HepG2 (cell line): ENCODE measurements around the gene SLC25A14. TPM values are rescaled to one million over a fixed set of nuclear protein-coding genes. Genes with fewer than 3 reads are reported as not detected.
A peak's percentile ranks its signal among the peaks of the same experiment; 100 is the strongest.

ENCODE experiments used
- ATAC-seq: fragments of 200-7000 bp; cut with Tn5 transposase; 3 replicates; pipeline ENCODE4 v1.9.1; 2020; ENCODE audit warnings: mild to moderate bottlenecking, moderate library complexity
- BruUV-seq: library from RNA; stranded (reverse); fragments of 400-500 nt; replicated peaks from 2 replicates; lab custom pipeline; 2021; lab: Mats Ljungman, UMichigan
- CTCF ChIA-PET: fragments of 300-600 bp; formaldehyde crosslinking; extraction: SDS; loops from one replicate; lab custom pipeline; 2021; ENCODE audit warnings: low total read pairs, inconsistent platforms, low intra/inter-chr PET ratio; lab: Yijun Ruan, JAX
- POLR2A ChIA-PET: fragments of 350-600 bp; sonication (Branson Sonifier 250); formaldehyde crosslinking; loops from one replicate; lab custom pipeline; 2020; ENCODE audit warnings: antibody characterized with exemption, inconsistent platforms; lab: Yijun Ruan, JAX
- DNase-seq: peaks from one replicate; pipeline ENCODE4 v3.0.0-alpha.2; 2015; ENCODE audit warnings: low spot score
- FAIRE-seq: peaks from 3 replicates; lab custom pipeline; 2011; peaks lifted over from hg19 to GRCh38; lab: Jason Lieb, UNC
- H2AFZ ChIP-seq: one replicate; pipeline ENCODE4 v1.6.1; 2011; ENCODE audit warnings: low read length, inconsistent platforms
- H3K27ac ChIP-seq: fragments of 300-600 bp; 3 replicates; pipeline ENCODE4 v1.8.0; 2011; ENCODE audit warnings: mixed run types, mild to moderate bottlenecking, mixed read lengths, low read length, inconsistent platforms; ENCODE audit not compliant: insufficient read depth; ENCODE audit errors: extremely low read length
- H3K27me3 ChIP-seq, 2 experiments: fragments of 200-600 bp in 1 of 2; 2 replicates in 1 of 2; 3 replicates in 1 of 2; pipeline versions ENCODE4 v1.6.0 to v1.8.0; 2011; ENCODE audit warnings: low read length in 2 of 2, mild to moderate bottlenecking in 2 of 2, moderate library complexity in 2 of 2, inconsistent platforms in 1 of 2; ENCODE audit not compliant: insufficient read depth in 2 of 2, control insufficient read depth in 1 of 2
- H3K36me3 ChIP-seq, 2 experiments: fragments of 200-600 bp in 1 of 2; replicated peaks in 1 of 2; 2 replicates in 1 of 2; 3 replicates in 1 of 2; pipeline versions ENCODE4 v1.5.1 to v1.8.0; 2011; ENCODE audit warnings: low read length in 2 of 2, inconsistent platforms in 1 of 2; ENCODE audit not compliant: insufficient read depth in 2 of 2, control insufficient read depth in 1 of 2
- H3K4me1 ChIP-seq: 2 replicates; pipeline ENCODE4 v1.5.1; 2012; ENCODE audit warnings: low read length, inconsistent platforms; ENCODE audit not compliant: insufficient read depth
- H3K4me2 ChIP-seq: 2 replicates; pipeline ENCODE4 v1.6.0; 2011; ENCODE audit warnings: low read depth, low read length, inconsistent platforms
- H3K4me3 ChIP-seq, 3 experiments: fragments of 200-600 bp in 1 of 3; sonication (generic), shearing (Covaris generic) in 1 of 3; replicated peaks in 1 of 3; 2 replicates each; pipeline ENCODE4 v1.5.1; 2011 to 2016; ENCODE audit warnings: low read length in 3 of 3, inconsistent platforms in 2 of 3, low read depth in 2 of 3, mild to moderate bottlenecking in 2 of 3, control low read depth in 1 of 3, mixed read lengths in 1 of 3; ENCODE audit not compliant: insufficient read depth in 1 of 3
- H3K79me2 ChIP-seq: one replicate; pipeline ENCODE4 v1.6.1; 2011; ENCODE audit warnings: low read length, inconsistent platforms; ENCODE audit not compliant: insufficient read depth
- H3K9ac ChIP-seq: 2 replicates; pipeline ENCODE4 v1.6.0; 2011; ENCODE audit warnings: mild to moderate bottlenecking, low read depth, low read length, inconsistent platforms; ENCODE audit not compliant: insufficient read depth
- H3K9me3 ChIP-seq: 2 replicates; pipeline ENCODE4 v1.5.1; 2012; ENCODE audit warnings: mild to moderate bottlenecking, low read length
- H4K20me1 ChIP-seq: 2 replicates; pipeline ENCODE4 v1.6.0; 2011; ENCODE audit warnings: inconsistent platforms, mild to moderate bottlenecking, low read length, moderate library complexity; ENCODE audit not compliant: insufficient read depth
- BHLHE40 ChIP-seq: IDR thresholded peaks from 2 replicates; pipeline ENCODE4 v1.6.1; 2011; ENCODE audit warnings: low read length, improper control_type of control experiment
- CHCHD3 ChIP-seq: sonication (generic); formaldehyde crosslinking; IDR thresholded peaks from 2 replicates; pipeline ENCODE4 v1.8.0; 2022; ENCODE audit warnings: mild to moderate bottlenecking, missing genetic modification reagents, moderate library complexity
- MAFF ChIP-seq: IDR thresholded peaks from 2 replicates; pipeline ENCODE4 v1.6.1; 2011; ENCODE audit warnings: low read depth, low read length, improper control_type of control experiment
- MAFK ChIP-seq, 2 experiments: IDR thresholded peaks in 1 of 2; conservative IDR thresholded peaks in 1 of 2; 2 replicates each; pipeline ENCODE4 v1.6.1; 2011; ENCODE audit warnings: improper control_type of control experiment in 2 of 2, low read length in 2 of 2
- PLSCR1 ChIP-seq: sonication (generic); formaldehyde crosslinking; IDR thresholded peaks from 2 replicates; pipeline ENCODE4 v1.5.0; 2020; ENCODE audit warnings: missing genetic modification reagents, mild to moderate bottlenecking, borderline replicate concordance
- POLR2AphosphoS2 ChIP-seq: IDR thresholded peaks from 2 replicates; pipeline ENCODE4 v1.6.1; 2011; ENCODE audit warnings: low read depth, low read length, improper control_type of control experiment
- RBM39 ChIP-seq: fragments of 200-400 bp; formaldehyde crosslinking; IDR thresholded peaks from one replicate; pipeline ENCODE4 v1.6.1; 2018; ENCODE audit warnings: antibody characterized with exemption, mild to moderate bottlenecking, low read depth, low read length; ENCODE audit not compliant: poor library complexity, severe bottlenecking
- TCF12 ChIP-seq, 2 experiments: fragments of 450-650 bp in 1 of 2; sonication (generic) in 1 of 2; formaldehyde crosslinking in 1 of 2; IDR thresholded peaks; 2 replicates each; pipeline versions ENCODE4 v1.6.1 to v1.8.0; 2017 to 2022; ENCODE audit warnings: antibody characterized with exemption in 1 of 2, mild to moderate bottlenecking in 1 of 2, missing genetic modification reagents in 1 of 2, moderate library complexity in 1 of 2
- ZBTB3 ChIP-seq: sonication (generic); formaldehyde crosslinking; IDR thresholded peaks from 2 replicates; pipeline ENCODE4 v1.4.0; 2020; ENCODE audit warnings: low read depth, mild to moderate bottlenecking, moderate library complexity, missing genetic modification reagents, borderline replicate concordance
- ZBTB7B ChIP-seq: sonication (generic); formaldehyde crosslinking; IDR thresholded peaks from 2 replicates; pipeline ENCODE4 v1.4.0; 2020; ENCODE audit warnings: missing genetic modification reagents
- ZEB1 ChIP-seq: IDR thresholded peaks from 2 replicates; pipeline ENCODE4 v1.6.1; 2012; ENCODE audit warnings: mild to moderate bottlenecking, low read depth, inconsistent platforms; ENCODE audit not compliant: insufficient replicate concordance
- ZNF138 ChIP-seq: sonication (generic); formaldehyde crosslinking; IDR thresholded peaks from 2 replicates; pipeline ENCODE4 v1.5.0; 2020; ENCODE audit warnings: mild to moderate bottlenecking, low read depth, missing genetic modification reagents
- ZNF432 ChIP-seq: sonication (generic); formaldehyde crosslinking; IDR thresholded peaks from 2 replicates; pipeline ENCODE4 v1.5.0; 2020; ENCODE audit warnings: missing genetic modification reagents, mild to moderate bottlenecking, borderline replicate concordance
- ZNF607 ChIP-seq: sonication (generic); formaldehyde crosslinking; IDR thresholded peaks from 2 replicates; pipeline ENCODE4 v1.5.1; 2020; ENCODE audit warnings: missing genetic modification reagents, mild to moderate bottlenecking, borderline replicate concordance
- ZNF777 ChIP-seq: sonication (generic); formaldehyde crosslinking; IDR thresholded peaks from 2 replicates; pipeline ENCODE4 v1.4.0; 2020; ENCODE audit warnings: missing genetic modification reagents
- WGBS: methylation state at CpG from one replicate; pipeline ENCODE4 v1.1.6; 2017; ENCODE audit warnings: low lambda C conversion rate; 5-methylcytosine and 5-hydroxymethylcytosine counted together
- in situ Hi-C: cut with HindIII; loops from 2 replicates; pipeline ENCODE4 v1.10.0; 2017; ENCODE audit warnings: low pct_unique_long_range_greater_than_20kb; ENCODE audit not compliant: extremely low pct_ligation_motif_present
- intact Hi-C: fragments of 100-400 bp; cut with micrococcal nuclease; formaldehyde crosslinking; loops from one replicate; pipeline ENCODE4 v1.10.0; 2022; ENCODE audit not compliant: unreplicated experiment
- polyA plus RNA-seq, 8 experiments: library from polyadenylated mRNA; depleted of rRNA in 3 of 8; stranded (reverse) in 7 of 8; unstranded in 1 of 8; fragments of >200 nt; fragmentation: Illumina TruSeq in 4 of 8; extraction: Trizol in 4 of 8; gene quantifications; 2 replicates each; pipeline versions ENCODE4 v1.2.1 to v1.2.3, GENCODE V29; 2011 to 2016; ENCODE audit warnings: low read depth in 4 of 8, missing spikeins in 1 of 8, mixed read lengths in 1 of 8; ENCODE audit not compliant: insufficient read depth in 1 of 8
- total RNA-seq, 5 experiments: library from RNA; depleted of rRNA; stranded (reverse); fragments of >200 nt; fragmentation: Illumina TruSeq; extraction: Trizol; gene quantifications; 2 replicates each; pipeline ENCODE4 v1.2.3, GENCODE V29; 2016; ENCODE audit warnings: low read depth in 1 of 5
- TF ChIP-seq, protein P1 (sequence below): sonication (generic); formaldehyde crosslinking; IDR thresholded peaks from 2 replicates; pipeline ENCODE4 v1.5.1; 2020; ENCODE audit warnings: mild to moderate bottlenecking, missing genetic modification reagents
- TF ChIP-seq, protein P2 (sequence below): sonication (generic); formaldehyde crosslinking; IDR thresholded peaks from 2 replicates; pipeline ENCODE4 v1.8.1; 2023; ENCODE audit warnings: mild to moderate bottlenecking, moderate library complexity, missing genetic modification reagents
- TF ChIP-seq, protein P3 (sequence below): sonication (generic); formaldehyde crosslinking; IDR thresholded peaks from 2 replicates; pipeline ENCODE4 v1.9.0; 2021; ENCODE audit warnings: missing genetic modification reagents, mild to moderate bottlenecking, borderline replicate concordance

Gene SLC25A14
- total and polyA plus RNA-seq, 2 of the 13 experiments (the other 11 are each of a cell fraction or from before 2014, with no cell fraction given) = 14.0 to 15.6 TPM

DNA sequence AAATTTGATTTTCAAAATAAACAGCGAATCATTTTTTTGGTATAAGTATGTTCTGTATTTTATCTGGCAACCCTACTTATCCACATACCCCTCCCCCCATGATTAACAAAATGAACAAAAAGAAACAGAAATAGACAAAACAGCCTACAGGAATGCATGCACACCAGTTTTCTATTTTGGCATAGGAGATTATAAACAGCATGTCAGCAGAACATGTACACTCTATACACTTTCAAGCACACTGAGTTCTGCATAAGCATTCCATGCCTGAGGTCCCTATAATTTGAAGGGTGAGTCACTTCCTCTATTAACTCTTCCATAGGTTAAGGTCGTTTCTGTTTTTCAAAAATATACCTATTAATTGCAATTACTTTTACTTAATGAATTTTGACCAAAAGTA, 43.0 kb upstream of the SLC25A14 start:
- intact Hi-C loops (no loop called here), in situ Hi-C loops (no loop called here)
- DNase-seq (no peak), FAIRE-seq (no peak), ATAC-seq (no peak)
- no peak overlapping the region for H3K27ac ChIP-seq
- no peaks in the 10 kb centered on the region for H4K20me1 ChIP-seq
- H3K79me2 ChIP-seq = no peaks in the 10 kb centered on the region
- no peaks in the 10 kb centered on the region for H3K9me3 ChIP-seq
- no peak overlapping the region for H2AFZ ChIP-seq
- no peak overlapping the region for H3K4me3 ChIP-seq
- H3K27me3 ChIP-seq = no peaks in the 10 kb centered on the region
- H3K9ac ChIP-seq = no peak overlapping the region
- no peak for TF ChIP-seq ZNF432
- 0 out of 2 replicates have a peak, but pooled peaks have one; percentile 2 for TF ChIP-seq MAFF
- TF ChIP-seq POLR2AphosphoS2 = no peak
- TF ChIP-seq, protein P1, sequence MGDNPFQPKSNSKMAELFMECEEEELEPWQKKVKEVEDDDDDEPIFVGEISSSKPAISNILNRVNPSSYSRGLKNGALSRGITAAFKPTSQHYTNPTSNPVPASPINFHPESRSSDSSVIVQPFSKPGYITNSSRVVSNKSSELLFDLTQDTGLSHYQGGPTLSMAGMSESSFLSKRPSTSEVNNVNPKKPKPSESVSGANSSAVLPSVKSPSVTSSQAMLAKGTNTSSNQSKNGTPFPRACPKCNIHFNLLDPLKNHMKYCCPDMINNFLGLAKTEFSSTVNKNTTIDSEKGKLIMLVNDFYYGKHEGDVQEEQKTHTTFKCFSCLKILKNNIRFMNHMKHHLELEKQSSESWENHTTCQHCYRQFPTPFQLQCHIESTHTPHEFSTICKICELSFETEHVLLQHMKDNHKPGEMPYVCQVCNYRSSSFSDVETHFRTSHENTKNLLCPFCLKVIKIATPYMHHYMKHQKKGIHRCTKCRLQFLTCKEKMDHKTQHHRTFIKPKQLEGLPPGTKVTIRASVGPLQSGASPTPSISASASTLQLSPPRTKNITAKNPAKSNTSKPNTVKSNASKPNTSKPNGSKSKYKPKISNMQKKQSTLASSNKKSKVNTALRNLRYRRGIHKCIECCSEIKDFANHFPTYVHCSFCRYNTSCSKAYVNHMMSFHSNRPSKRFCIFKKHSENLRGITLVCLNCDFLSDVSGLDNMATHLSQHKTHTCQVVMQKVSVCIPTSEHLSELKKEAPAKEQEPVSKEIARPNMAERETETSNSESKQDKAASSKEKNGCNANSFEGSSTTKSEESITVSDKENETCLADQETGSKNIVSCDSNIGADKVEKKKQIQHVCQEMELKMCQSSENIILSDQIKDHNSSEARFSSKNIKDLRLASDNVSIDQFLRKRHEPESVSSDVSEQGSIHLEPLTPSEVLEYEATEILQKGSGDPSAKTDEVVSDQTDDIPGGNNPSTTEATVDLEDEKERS = no peak
- TF ChIP-seq MAFK (conservative IDR thresholded peaks at IDR 0.05 in 1 of 2, IDR thresholded peaks at IDR 0.05 in 1 of 2; ENCODE audit: low read length in 2 of 2) = peak in 1 of 2 experiments; percentile 13; a peak in 1 of 4 replicates
- no peak for TF ChIP-seq ZNF138 (CRISPR knock-in tag)
- no peak for TF ChIP-seq TCF12 (IDR thresholded peaks at IDR 0.05)
- no peak for TF ChIP-seq TCF12 (CRISPR knock-in tag; IDR thresholded peaks at IDR 0.05)
- no peak for TF ChIP-seq CHCHD3 (CRISPR knock-in tag)
- TF ChIP-seq ZBTB3 (CRISPR knock-in tag) = no peak
- TF ChIP-seq ZBTB7B (CRISPR knock-in tag) = no peak
- TF ChIP-seq RBM39 = no peak
- no peak for TF ChIP-seq ZEB1
- no peak for TF ChIP-seq ZNF607 (CRISPR knock-in tag)
- TF ChIP-seq, protein P2, sequence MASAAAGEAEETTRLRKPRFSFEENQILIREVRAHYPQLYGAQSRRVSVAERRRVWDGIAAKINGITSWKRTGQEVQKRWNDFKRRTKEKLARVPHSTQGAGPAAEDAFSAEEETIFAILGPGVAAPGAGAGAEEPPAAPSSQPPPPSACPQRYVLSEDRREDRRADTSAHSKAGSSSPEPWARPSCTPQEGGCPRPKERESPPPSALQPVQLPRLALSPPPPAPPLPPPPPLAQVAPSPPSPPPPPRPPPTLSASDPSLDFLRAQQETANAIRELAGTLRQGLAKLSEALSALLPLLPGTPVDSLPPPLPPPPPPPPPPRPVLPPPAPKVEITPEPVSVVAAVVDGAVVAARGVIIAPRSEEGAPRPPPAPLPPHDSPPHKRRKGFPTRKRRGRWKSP (CRISPR knock-in tag) = no peak
- no peak for TF ChIP-seq ZNF777 (CRISPR knock-in tag)
- no peak for TF ChIP-seq BHLHE40
- TF ChIP-seq PLSCR1 = no peak
- TF ChIP-seq, protein P3, sequence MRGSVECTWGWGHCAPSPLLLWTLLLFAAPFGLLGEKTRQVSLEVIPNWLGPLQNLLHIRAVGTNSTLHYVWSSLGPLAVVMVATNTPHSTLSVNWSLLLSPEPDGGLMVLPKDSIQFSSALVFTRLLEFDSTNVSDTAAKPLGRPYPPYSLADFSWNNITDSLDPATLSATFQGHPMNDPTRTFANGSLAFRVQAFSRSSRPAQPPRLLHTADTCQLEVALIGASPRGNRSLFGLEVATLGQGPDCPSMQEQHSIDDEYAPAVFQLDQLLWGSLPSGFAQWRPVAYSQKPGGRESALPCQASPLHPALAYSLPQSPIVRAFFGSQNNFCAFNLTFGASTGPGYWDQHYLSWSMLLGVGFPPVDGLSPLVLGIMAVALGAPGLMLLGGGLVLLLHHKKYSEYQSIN (CRISPR knock-in tag) = no peak
- H3K4me2 ChIP-seq = no peak overlapping the region
- ChIA-PET CTCF (no interaction called here), POLR2A (no interaction called here)
- BruUV-seq = no TSS peak
- H3K36me3 ChIP-seq = no peaks in the 10 kb centered on the region
- WGBS = 42% methylated on average over 2 of the region's 2 CpGs
- H3K4me1 ChIP-seq = peaks cover 14% of the 10 kb centered on the region
